Karpas-422 (cell line): ENCODE data around the gene RTN3. TPM values are rescaled to one million over a fixed set of nuclear protein-coding genes. Genes with fewer than 3 reads are reported as not detected.

ENCODE experiments used
- DNase-seq: peaks from one replicate; pipeline ENCODE4 v3.0.0-alpha.2; 2015
- H2AFZ ChIP-seq: fragments of 200-600 bp; sonication (generic); 2 replicates; pipeline ENCODE4 v1.6.1; 2014; ENCODE audit warnings: antibody characterized with exemption, low read length, mixed read lengths
- H3K27ac ChIP-seq: fragments of 200-600 bp; sonication (generic); 2 replicates; pipeline ENCODE4 v1.5.1; 2014; ENCODE audit warnings: mild to moderate bottlenecking, low read length, moderate library complexity
- H3K27me3 ChIP-seq: fragments of 200-600 bp; sonication (generic); 2 replicates; pipeline ENCODE4 v1.6.1; 2014; ENCODE audit warnings: low read length, mixed read lengths
- H3K36me3 ChIP-seq: fragments of 200-600 bp; sonication (generic); 2 replicates; pipeline ENCODE4 v1.6.1; 2014; ENCODE audit warnings: low read length, mixed read lengths; ENCODE audit not compliant: insufficient read depth
- H3K4me1 ChIP-seq: fragments of 200-600 bp; sonication (generic); 2 replicates; pipeline ENCODE4 v1.6.1; 2014; ENCODE audit warnings: mild to moderate bottlenecking, low read length, mixed read lengths
- H3K4me2 ChIP-seq: fragments of 200-600 bp; sonication (generic); 2 replicates; pipeline ENCODE4 v1.6.1; 2014; ENCODE audit warnings: low read length, low read depth, mild to moderate bottlenecking; ENCODE audit not compliant: poor library complexity, severe bottlenecking
- H3K4me3 ChIP-seq: fragments of 200-600 bp; sonication (generic); 2 replicates; pipeline ENCODE4 v1.5.1; 2014; ENCODE audit warnings: mild to moderate bottlenecking, antibody characterized with exemption, low read length, mixed read lengths
- H3K79me2 ChIP-seq: fragments of 200-600 bp; sonication (generic); 2 replicates; pipeline ENCODE4 v1.6.1; 2014; ENCODE audit warnings: mild to moderate bottlenecking, low read length, mixed read lengths
- H3K9ac ChIP-seq: fragments of 200-600 bp; sonication (generic); 2 replicates; pipeline ENCODE4 v1.6.0; 2014; ENCODE audit warnings: low read length
- H3K9me2 ChIP-seq: fragments of 200-600 bp; sonication (generic), shearing (Covaris generic); replicated peaks from 2 replicates; pipeline ENCODE4 v1.6.0; 2014; ENCODE audit warnings: mild to moderate bottlenecking, low read length, moderate library complexity; ENCODE audit not compliant: insufficient read depth
- H3K9me3 ChIP-seq: fragments of 300-700, 200-600 bp; sonication (generic); 2 replicates; pipeline ENCODE4 v1.6.1; 2014; ENCODE audit warnings: low read length, mixed read lengths
- H4K20me1 ChIP-seq: fragments of 200-600 bp; sonication (generic); 2 replicates; pipeline ENCODE4 v1.6.1; 2014; ENCODE audit warnings: mild to moderate bottlenecking, antibody characterized with exemption, low read length, low read depth; ENCODE audit not compliant: insufficient read depth
- total RNA-seq: library from RNA; depleted of rRNA; stranded (reverse); fragments of >200 nt; shearing (Covaris generic); gene quantifications from 2 replicates; pipeline ENCODE4 v1.2.3, GENCODE V29; 2014; ENCODE audit warnings: low replicate concordance

RTN3 gene
- total RNA-seq, 1 experiment from 2014 or later, result 118 TPM

DNA sequence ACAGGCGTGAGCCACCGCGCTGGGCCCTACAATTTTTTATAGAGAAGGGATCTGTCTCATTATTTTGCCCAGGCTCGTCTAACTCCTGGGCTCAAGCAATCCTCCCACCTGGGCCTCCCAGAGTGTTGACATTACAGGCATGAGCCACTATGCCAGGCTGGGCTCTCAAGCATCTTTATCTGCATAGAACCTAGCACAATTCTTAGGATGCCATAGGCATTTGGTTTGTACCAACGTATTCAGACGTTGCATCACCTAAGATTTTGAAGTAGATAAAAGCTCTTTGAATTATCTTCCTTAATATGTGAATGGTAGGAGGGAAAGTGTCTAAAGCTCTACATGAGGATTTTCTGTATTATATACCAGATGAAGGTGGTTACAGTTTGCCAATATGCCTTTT is 30.5 kb downstream of the RTN3 start:
- Histone ChIP-seq H4K20me1 (no peaks in the 10 kb centered on the region), H3K4me2 (no peak overlapping the region), H2AFZ (no peak overlapping the region), H3K4me1 (peaks cover 10% of the 10 kb centered on the region), H3K4me3 (no peak overlapping the region), H3K9me2 (no peaks in the 10 kb centered on the region), H3K9me3 (no peaks in the 10 kb centered on the region), H3K27me3 (no peaks in the 10 kb centered on the region), H3K36me3 (no peaks in the 10 kb centered on the region), H3K27ac (no peak overlapping the region), H3K79me2 (peaks cover 96% of the 10 kb centered on the region), H3K9ac (no peak overlapping the region)
- DNase-seq, result no peak

DNA sequence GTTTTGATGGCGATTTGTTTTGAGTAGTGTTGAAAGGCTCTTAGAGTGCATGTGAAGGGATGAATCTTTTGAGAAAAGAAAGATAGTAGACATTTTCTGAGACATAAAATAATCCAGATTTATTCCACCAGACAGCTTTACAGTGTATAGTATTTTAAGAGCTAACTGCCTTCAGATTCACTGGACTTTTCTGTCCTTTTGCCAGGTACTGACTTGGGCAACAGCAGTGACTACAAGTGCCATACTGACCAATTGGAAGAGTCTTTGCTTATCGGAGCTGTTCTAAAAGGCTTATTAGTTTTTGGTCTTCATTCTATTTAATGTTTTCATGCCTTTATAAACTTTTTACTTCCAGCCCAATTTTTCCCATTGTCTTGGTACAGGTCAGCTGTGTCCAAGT is 32.5 kb downstream of the RTN3 start:
- Histone ChIP-seq H3K27ac (no peak overlapping the region), H4K20me1 (no peaks in the 10 kb centered on the region), H3K9ac (no peak overlapping the region), H3K9me2 (no peaks in the 10 kb centered on the region), H3K9me3 (no peaks in the 10 kb centered on the region), H3K36me3 (peaks cover under 1% of the 10 kb centered on the region; the same call in 1 of the 2 replicates), H3K4me2 (no peak overlapping the region), H3K79me2 (peaks cover 94% of the 10 kb centered on the region), H3K4me1 (peaks cover 3% of the 10 kb centered on the region; the same call in 1 of the 2 replicates), H2AFZ (no peak overlapping the region), H3K27me3 (no peaks in the 10 kb centered on the region), H3K4me3 (no peak overlapping the region)
- DNase-seq, result no peak

DNA sequence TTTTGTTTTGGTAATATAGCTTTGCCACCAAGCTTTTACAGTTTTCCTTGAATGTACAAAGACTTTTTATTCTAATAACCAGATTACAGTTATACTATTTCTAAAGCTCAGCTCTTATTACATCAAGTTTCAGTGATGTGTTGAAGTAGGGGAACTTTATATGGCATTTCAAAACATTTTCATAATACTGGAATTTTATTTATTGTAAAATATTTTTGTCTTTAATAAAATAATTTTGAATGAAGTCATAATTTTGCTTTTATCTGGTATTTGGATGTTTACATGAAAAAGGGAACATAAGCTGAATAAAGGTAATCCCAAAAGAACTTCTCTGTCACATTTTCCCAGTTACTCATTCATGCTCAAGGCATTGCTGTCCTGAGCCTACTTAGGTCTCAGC is 34.7 kb downstream of the RTN3 start:
- H3K4me3 ChIP-seq, result no peak overlapping the region
- H3K79me2 ChIP-seq, result peaks cover 93% of the 10 kb centered on the region
- H3K9ac ChIP-seq, result no peak overlapping the region
- no peaks in the 10 kb centered on the region for H3K9me2 ChIP-seq
- peaks cover 5% of the 10 kb centered on the region; the same call in 1 of the 2 replicates for H3K36me3 ChIP-seq
- no peak overlapping the region for H2AFZ ChIP-seq
- no peak for DNase-seq
- H3K27ac ChIP-seq, result no peak overlapping the region
- H3K4me2 ChIP-seq, result no peak overlapping the region
- H3K27me3 ChIP-seq, result no peaks in the 10 kb centered on the region
- H3K9me3 ChIP-seq, result no peaks in the 10 kb centered on the region
- H3K4me1 ChIP-seq, result no peaks in the 10 kb centered on the region
- H4K20me1 ChIP-seq, result no peaks in the 10 kb centered on the region

DNA sequence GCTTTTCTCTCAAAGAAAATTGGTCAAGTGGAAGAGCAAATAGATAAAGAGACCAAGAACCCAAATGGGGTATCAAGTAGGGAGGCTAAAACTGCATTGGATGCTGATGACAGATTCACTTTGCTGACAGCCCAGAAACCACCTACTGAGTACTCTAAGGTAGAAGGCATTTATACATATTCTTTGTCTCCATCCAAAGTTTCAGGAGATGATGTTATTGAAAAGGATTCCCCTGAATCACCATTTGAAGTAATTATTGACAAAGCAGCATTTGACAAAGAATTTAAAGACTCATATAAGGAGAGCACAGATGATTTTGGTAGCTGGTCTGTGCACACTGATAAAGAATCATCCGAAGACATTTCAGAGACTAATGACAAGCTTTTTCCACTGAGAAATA is 37.7 kb downstream of the RTN3 start:
- Histone ChIP-seq H3K4me2 (no peak overlapping the region), H3K9ac (no peak overlapping the region), H3K9me3 (no peaks in the 10 kb centered on the region), H2AFZ (no peak overlapping the region), H3K4me1 (peaks cover 5% of the 10 kb centered on the region; the same call in 1 of the 2 replicates), H3K79me2 (peaks cover 88% of the 10 kb centered on the region), H3K36me3 (peaks cover 5% of the 10 kb centered on the region; the same call in 1 of the 2 replicates), H3K9me2 (no peaks in the 10 kb centered on the region), H4K20me1 (no peaks in the 10 kb centered on the region), H3K4me3 (no peak overlapping the region), H3K27ac (no peak overlapping the region), H3K27me3 (no peaks in the 10 kb centered on the region)
- no peak for DNase-seq

DNA sequence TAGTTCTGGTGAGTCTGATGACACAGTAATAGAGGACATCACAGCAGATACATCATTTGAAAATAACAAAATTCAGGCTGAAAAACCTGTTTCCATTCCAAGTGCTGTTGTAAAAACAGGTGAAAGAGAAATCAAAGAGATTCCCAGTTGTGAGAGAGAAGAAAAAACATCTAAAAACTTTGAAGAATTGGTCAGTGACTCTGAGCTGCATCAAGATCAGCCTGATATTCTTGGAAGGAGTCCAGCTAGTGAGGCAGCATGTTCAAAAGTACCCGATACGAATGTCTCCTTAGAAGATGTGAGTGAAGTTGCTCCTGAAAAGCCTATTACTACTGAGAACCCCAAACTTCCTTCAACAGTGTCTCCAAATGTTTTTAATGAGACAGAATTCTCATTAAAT is 38.7 kb downstream of the RTN3 start:
- no peak overlapping the region for H3K4me2 ChIP-seq
- H3K9me2 ChIP-seq, result no peaks in the 10 kb centered on the region
- no peaks in the 10 kb centered on the region for H3K9me3 ChIP-seq
- H3K4me3 ChIP-seq, result no peak overlapping the region
- no peak overlapping the region for H2AFZ ChIP-seq
- no peak overlapping the region for H3K9ac ChIP-seq
- no peaks in the 10 kb centered on the region for H3K27me3 ChIP-seq
- H3K4me1 ChIP-seq, result peaks cover 5% of the 10 kb centered on the region; the same call in 1 of the 2 replicates
- H4K20me1 ChIP-seq, result no peaks in the 10 kb centered on the region
- peaks cover 85% of the 10 kb centered on the region for H3K79me2 ChIP-seq
- H3K36me3 ChIP-seq, result peaks cover 5% of the 10 kb centered on the region; the same call in 1 of the 2 replicates
- no peak for DNase-seq
- H3K27ac ChIP-seq, result no peak overlapping the region

DNA sequence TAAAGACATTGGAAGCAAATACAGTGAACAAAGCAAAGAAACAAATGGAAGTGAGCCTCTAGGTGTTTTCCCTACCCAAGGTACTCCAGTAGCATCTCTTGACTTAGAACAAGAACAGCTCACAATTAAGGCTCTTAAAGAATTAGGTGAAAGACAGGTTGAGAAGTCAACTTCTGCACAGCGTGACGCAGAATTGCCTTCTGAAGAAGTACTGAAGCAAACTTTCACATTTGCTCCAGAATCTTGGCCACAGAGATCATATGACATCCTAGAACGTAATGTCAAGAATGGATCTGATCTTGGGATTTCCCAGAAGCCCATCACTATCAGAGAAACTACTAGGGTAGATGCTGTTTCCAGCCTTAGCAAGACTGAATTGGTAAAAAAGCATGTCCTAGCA is 39.3 kb downstream of the RTN3 start:
- no peak overlapping the region for H3K27ac ChIP-seq
- H3K4me2 ChIP-seq, result no peak overlapping the region
- no peaks in the 10 kb centered on the region for H3K9me2 ChIP-seq
- peaks cover 84% of the 10 kb centered on the region for H3K79me2 ChIP-seq
- no peaks in the 10 kb centered on the region for H4K20me1 ChIP-seq
- H3K4me1 ChIP-seq, result peaks cover 5% of the 10 kb centered on the region; the same call in 1 of the 2 replicates
- peaks cover 5% of the 10 kb centered on the region; the same call in 1 of the 2 replicates for H3K36me3 ChIP-seq
- H2AFZ ChIP-seq, result no peak overlapping the region
- H3K9me3 ChIP-seq, result no peaks in the 10 kb centered on the region
- H3K27me3 ChIP-seq, result no peaks in the 10 kb centered on the region
- no peak overlapping the region for H3K9ac ChIP-seq
- no peak overlapping the region for H3K4me3 ChIP-seq
- DNase-seq, result no peak

DNA sequence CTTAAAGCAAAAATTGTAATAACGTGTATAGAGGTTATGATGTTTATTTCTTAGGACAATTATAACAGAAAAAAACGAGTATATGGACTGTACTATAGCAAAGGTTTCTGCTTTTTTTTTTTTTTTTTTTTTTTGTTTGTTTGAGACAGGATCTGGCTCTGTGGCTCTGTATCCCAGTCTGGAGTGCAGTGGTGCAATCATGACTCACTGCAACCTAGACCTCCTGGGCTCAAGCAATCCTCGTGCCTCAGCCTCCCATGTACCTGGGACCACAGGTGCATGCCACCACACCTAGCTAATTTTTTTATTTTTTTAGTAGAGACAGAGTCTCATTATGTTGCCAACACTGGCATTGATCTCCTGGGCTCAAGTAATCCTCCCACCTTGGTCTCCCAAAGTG is 48.0 kb downstream of the RTN3 start:
- H3K4me2 ChIP-seq, result no peak overlapping the region
- no peaks in the 10 kb centered on the region for H3K27me3 ChIP-seq
- H3K79me2 ChIP-seq, result peaks cover 58% of the 10 kb centered on the region
- no peaks in the 10 kb centered on the region for H3K9me2 ChIP-seq
- no peaks in the 10 kb centered on the region for H3K9me3 ChIP-seq
- no peak for DNase-seq
- no peak overlapping the region for H2AFZ ChIP-seq
- no peak overlapping the region for H3K9ac ChIP-seq
- H4K20me1 ChIP-seq, result no peaks in the 10 kb centered on the region
- no peaks in the 10 kb centered on the region; the same call in 1 of the 2 replicates for H3K4me1 ChIP-seq
- H3K4me3 ChIP-seq, result no peak overlapping the region
- no peaks in the 10 kb centered on the region; the same call in 1 of the 2 replicates for H3K36me3 ChIP-seq
- H3K27ac ChIP-seq, result no peak overlapping the region

DNA sequence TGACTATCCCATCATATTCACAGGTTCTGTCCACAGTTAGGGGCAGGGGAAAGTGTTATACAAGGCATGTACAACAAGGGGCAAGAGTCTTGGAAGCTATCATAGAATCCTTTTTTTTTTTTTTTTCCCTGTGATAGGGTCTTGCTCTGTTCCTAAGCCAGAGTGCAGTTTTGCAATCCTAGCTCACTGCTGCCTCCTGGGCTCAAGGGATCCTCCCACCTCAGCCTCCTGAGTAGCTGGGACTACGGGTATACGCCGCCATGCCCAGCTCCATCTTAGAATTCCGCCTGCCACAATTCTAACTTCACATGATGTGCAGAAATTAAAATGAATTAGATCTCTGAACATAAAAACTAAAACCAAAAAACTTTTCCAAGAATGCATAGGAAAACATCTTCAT is 55.6 kb downstream of the RTN3 start:
- Histone ChIP-seq H3K27ac (no peak overlapping the region), H2AFZ (no peak overlapping the region), H3K4me1 (peaks cover 3% of the 10 kb centered on the region), H4K20me1 (no peaks in the 10 kb centered on the region), H3K9ac (no peak overlapping the region), H3K9me2 (no peaks in the 10 kb centered on the region), H3K9me3 (no peaks in the 10 kb centered on the region), H3K36me3 (no peaks in the 10 kb centered on the region; the same call in 1 of the 2 replicates), H3K4me2 (no peak overlapping the region), H3K27me3 (no peaks in the 10 kb centered on the region), H3K4me3 (no peak overlapping the region), H3K79me2 (peaks cover 45% of the 10 kb centered on the region)
- no peak for DNase-seq
